Measurements from ENCODE around the gene CLCNKB.
"Not testable (repeated sequence)": the region's sequence is repeated elsewhere in the genome, so short reads cannot be mapped to it uniquely, and the experiment has no call there.

Gene CLCNKB

GRCh38 chr1:16043521-16043920 lies at the start of gene CLCNKB:
TSS of gene CLCNKB (plus strand) at chr1:16043782. CDS start at chr1:16044493, 711 bp downstream.
- no peak for DNase-seq (ENCODE audit: low spot score)

- DNase-seq (ENCODE audit: low spot score): no peak
Observed at GRCh38 chr1:15994081-15994480, 49.5 kb upstream of the CLCNKB start.

- peak; percentile 57 for DNase-seq (ENCODE audit: low spot score)
Observed at GRCh38 chr1:15994590-15995351, 48.8 kb upstream of the CLCNKB start.

GRCh38 chr1:15997076-15997585 lies 46.5 kb upstream of the CLCNKB start:
- DNase-seq (ENCODE audit: low spot score): no peak

- no peak for DNase-seq (ENCODE audit: low spot score)
Observed at GRCh38 chr1:15997637-15998280, 45.8 kb upstream of the CLCNKB start.

- DNase-seq (ENCODE audit: low spot score): peak; percentile 5
Observed at GRCh38 chr1:15998929-15999328, 44.7 kb upstream of the CLCNKB start.

- DNase-seq (ENCODE audit: low spot score): not testable (repeated sequence)
Observed at GRCh38 chr1:16001274-16001673, 42.3 kb upstream of the CLCNKB start.

- DNase-seq (ENCODE audit: low spot score): no peak
Observed at GRCh38 chr1:16005597-16005996, 38.0 kb upstream of the CLCNKB start.

- no peak for DNase-seq (ENCODE audit: low spot score)
Observed at GRCh38 chr1:16006010-16006409, 37.6 kb upstream of the CLCNKB start.

- DNase-seq (ENCODE audit: low spot score): no peak
Observed at GRCh38 chr1:16006552-16007485, 36.8 kb upstream of the CLCNKB start.

GRCh38 chr1:16007671-16008341 lies 35.8 kb upstream of the CLCNKB start:
- no peak for DNase-seq (ENCODE audit: low spot score)

GRCh38 chr1:16009030-16009460 lies 34.5 kb upstream of the CLCNKB start:
- DNase-seq (ENCODE audit: low spot score): peak; percentile 80

GRCh38 chr1:16009678-16010077 lies 33.9 kb upstream of the CLCNKB start:
- DNase-seq (ENCODE audit: low spot score): no peak

GRCh38 chr1:16010837-16011236 lies 32.7 kb upstream of the CLCNKB start:
- DNase-seq (ENCODE audit: low spot score): no peak

- no peak for DNase-seq (ENCODE audit: low spot score)
Observed at GRCh38 chr1:16011936-16012589, 31.5 kb upstream of the CLCNKB start.

GRCh38 chr1:16012590-16013219 lies 30.9 kb upstream of the CLCNKB start:
- no peak for DNase-seq (ENCODE audit: low spot score)

- DNase-seq (ENCODE audit: low spot score): no peak
Observed at GRCh38 chr1:16013220-16013907, 30.2 kb upstream of the CLCNKB start.

- DNase-seq (ENCODE audit: low spot score): no peak
Observed at GRCh38 chr1:16013908-16014258, 29.7 kb upstream of the CLCNKB start.

GRCh38 chr1:16014509-16015482 lies 28.8 kb upstream of the CLCNKB start:
- no peak for DNase-seq (ENCODE audit: low spot score)
